SK-N-SH (cell line): ENCODE results near the gene CYREN. TPM values are rescaled to one million over a fixed set of nuclear protein-coding genes. Genes with fewer than 3 reads are reported as not detected.

Experiments
- CTCF ChIA-PET: fragments of 300-600, 350-600 bp; formaldehyde crosslinking; extraction: SDS; loops from one replicate; lab custom pipeline; 2021; lab: Yijun Ruan, JAX
- POLR2A ChIA-PET: fragments of 350-600 bp; sonication (Branson Sonifier 250); formaldehyde crosslinking; extraction: SDS; loops from one replicate; lab custom pipeline; 2020; ENCODE audit warnings: antibody characterized with exemption, inconsistent platforms; lab: Yijun Ruan, JAX
- DNase-seq: peaks from one replicate; pipeline ENCODE4 v3.0.0; 2012
- H2AFZ ChIP-seq: fragments of 200-600 bp; sonication (generic); 2 replicates; pipeline ENCODE4 v1.8.1; 2016; ENCODE audit warnings: antibody characterized with exemption, mild to moderate bottlenecking, low read depth
- H3F3A ChIP-seq: fragments of 200-600 bp; sonication (generic); replicated peaks from 2 replicates; pipeline ENCODE3; 2016; ENCODE audit warnings: antibody characterized with exemption, mild to moderate bottlenecking; ENCODE audit not compliant: insufficient read depth
- H3K27ac ChIP-seq, 2 experiments: fragments of 200-500 bp in 1 of 2; fragments of 200-600 bp in 1 of 2; sonication (Bioruptor generic) in 1 of 2; sonication (generic), shearing (Covaris generic) in 1 of 2; 2 replicates each; pipeline versions ENCODE4 v1.5.1 to v1.6.1; 2014 to 2016; ENCODE audit warnings: low read depth in 2 of 2, inconsistent platforms in 1 of 2, low read length in 1 of 2, mild to moderate bottlenecking in 1 of 2, mixed read lengths in 1 of 2
- H3K27me3 ChIP-seq: fragments of 200-600 bp; sonication (generic), shearing (Covaris generic); 2 replicates; pipeline ENCODE4 v1.6.1; 2016; ENCODE audit warnings: mixed run types; ENCODE audit not compliant: insufficient read depth
- H3K36me3 ChIP-seq, 2 experiments: fragments of 200-500 bp in 1 of 2; fragments of 200-600 bp in 1 of 2; sonication (Bioruptor generic) in 1 of 2; sonication (generic) in 1 of 2; replicated peaks in 1 of 2; 2 replicates each; pipeline versions ENCODE3 to v1.5.1; 2014 to 2016; ENCODE audit warnings: low read length in 1 of 2, mild to moderate bottlenecking in 1 of 2; ENCODE audit not compliant: insufficient read depth in 2 of 2, control insufficient read depth in 1 of 2
- H3K4me1 ChIP-seq, 2 experiments: fragments of 200-500 bp in 1 of 2; fragments of 200-600 bp in 1 of 2; sonication (Bioruptor generic) in 1 of 2; sonication (generic), shearing (Covaris generic) in 1 of 2; 2 replicates each; pipeline versions ENCODE4 v1.5.1 to v1.6.1; 2014 to 2016; ENCODE audit warnings: low read depth in 1 of 2, low read length in 1 of 2, mixed run types in 1 of 2; ENCODE audit not compliant: insufficient read depth in 2 of 2, control insufficient read depth in 1 of 2
- H3K4me2 ChIP-seq: fragments of 200-600 bp; sonication (generic), shearing (Covaris generic); 2 replicates; pipeline ENCODE4 v1.6.1; 2017; ENCODE audit warnings: mixed run types
- H3K4me3 ChIP-seq, 2 experiments: fragments of 200-500 bp in 1 of 2; fragments of 200-600 bp in 1 of 2; sonication (Bioruptor generic) in 1 of 2; sonication (generic), shearing (Covaris generic) in 1 of 2; 2 replicates each; pipeline versions ENCODE4 v1.5.1 to v1.8.1; 2014 to 2016; ENCODE audit warnings: low read depth in 2 of 2, inconsistent platforms in 1 of 2, low read length in 1 of 2, mild to moderate bottlenecking in 1 of 2, mixed read lengths in 1 of 2, moderate library complexity in 1 of 2
- H3K79me2 ChIP-seq: fragments of 200-600 bp; sonication (generic); 2 replicates; pipeline ENCODE4 v1.8.1; 2017; ENCODE audit warnings: mild to moderate bottlenecking; ENCODE audit not compliant: insufficient read depth
- H3K9ac ChIP-seq: fragments of 200-600 bp; sonication (generic); 2 replicates; pipeline ENCODE4 v1.6.1; 2017; ENCODE audit warnings: mixed run types
- H3K9me2 ChIP-seq: fragments of 200-600 bp; sonication (generic); 2 replicates; pipeline ENCODE4 v1.6.1; 2017; ENCODE audit warnings: mixed run types
- H3K9me3 ChIP-seq: fragments of 200-600 bp; sonication (generic); 2 replicates; pipeline ENCODE4 v1.6.1; 2017; ENCODE audit warnings: mixed run types, mild to moderate bottlenecking, moderate library complexity
- H4K20me1 ChIP-seq: fragments of 200-600 bp; sonication (generic); 2 replicates; pipeline ENCODE4 v1.6.1; 2017; ENCODE audit warnings: mild to moderate bottlenecking, mixed run types; ENCODE audit not compliant: insufficient read depth
- CHD2 ChIP-seq: fragments of 150-350 bp; IDR thresholded peaks from 2 replicates; pipeline ENCODE4 v1.6.1; 2018; ENCODE audit warnings: low read length; ENCODE audit not compliant: partially characterized antibody
- ELF1 ChIP-seq: IDR thresholded peaks from 2 replicates; pipeline ENCODE4 v1.4.0; 2012
- EP300 ChIP-seq, 2 experiments: IDR thresholded peaks; 2 replicates each; pipeline versions ENCODE4 v1.4.0 to v1.6.1; 2012; ENCODE audit warnings: borderline replicate concordance in 1 of 2, low read depth in 1 of 2, low read length in 1 of 2
- FOXJ3 ChIP-seq: sonication (generic); formaldehyde crosslinking; IDR thresholded peaks from 2 replicates; pipeline ENCODE4 v1.5.1; 2020; ENCODE audit warnings: mild to moderate bottlenecking, missing genetic modification reagents
- GATA2 ChIP-seq: sonication (generic); formaldehyde crosslinking; IDR thresholded peaks from 2 replicates; pipeline ENCODE4 v1.5.0; 2020; ENCODE audit warnings: mild to moderate bottlenecking, missing genetic modification reagents
- NFIC ChIP-seq: IDR thresholded peaks from 2 replicates; pipeline ENCODE4 v1.4.0; 2012; ENCODE audit warnings: borderline replicate concordance
- NRF1 ChIP-seq: IDR thresholded peaks from 2 replicates; pipeline ENCODE4 v1.6.1; 2012; ENCODE audit warnings: low read depth, mild to moderate bottlenecking, low read length
- RAD21 ChIP-seq: IDR thresholded peaks from 2 replicates; pipeline ENCODE4 v1.6.1; 2012; ENCODE audit warnings: mild to moderate bottlenecking, low read length
- RCOR1 ChIP-seq: fragments of 150-350 bp; IDR thresholded peaks from 2 replicates; pipeline ENCODE4 v1.6.1; 2017; ENCODE audit warnings: antibody characterized with exemption, low read length
- REST ChIP-seq: IDR thresholded peaks from 2 replicates; pipeline ENCODE4 v1.6.1; 2012; ENCODE audit warnings: mild to moderate bottlenecking, low read depth, low read length, moderate library complexity
- RFX5 ChIP-seq: IDR thresholded peaks from 2 replicates; pipeline ENCODE4 v1.6.1; 2012; ENCODE audit warnings: mild to moderate bottlenecking, improper control_type of control experiment, low read length
- SIN3A ChIP-seq: IDR thresholded peaks from 2 replicates; pipeline ENCODE4 v1.6.1; 2012; ENCODE audit warnings: low read depth, mild to moderate bottlenecking, low read length, moderate library complexity, borderline replicate concordance
- SMC3 ChIP-seq: IDR thresholded peaks from 2 replicates; pipeline ENCODE4 v1.6.1; 2012; ENCODE audit warnings: low read depth, low read length, improper control_type of control experiment
- TCF12 ChIP-seq: IDR thresholded peaks from 2 replicates; pipeline ENCODE4 v1.4.0; 2012
- YY1 ChIP-seq: IDR thresholded peaks from 2 replicates; pipeline ENCODE4 v1.4.0; 2012; ENCODE audit warnings: low read depth, mild to moderate bottlenecking
- WGBS: methylation state at CpG from one replicate; pipeline ENCODE4 v1.1.6; 2017; ENCODE audit warnings: low lambda C conversion rate; 5-methylcytosine and 5-hydroxymethylcytosine counted together
- polyA plus RNA-seq, 3 experiments: library from polyadenylated mRNA; depleted of rRNA; stranded (reverse); fragments of >200 nt; gene quantifications; 2 replicates each; pipeline ENCODE4 v1.2.3, GENCODE V29; 2012
- TF ChIP-seq, protein P1 (sequence below): IDR thresholded peaks from 2 replicates; pipeline ENCODE4 v1.4.0; 2012; ENCODE audit warnings: low read depth

CYREN gene
- polyA plus RNA-seq, 1 of the 3 experiments (the other 2 are of a cell fraction): 53.4 TPM

GRCh38 chr7:135186261-135186540, 15.7 kb upstream of the CYREN start:
- Histone ChIP-seq H3K9me2 (no peaks in the 10 kb centered on the region), H3F3A (no peaks in the 10 kb centered on the region), H3K36me3 (peaks cover 14 to 46% of the 10 kb centered on the region in 2 experiments), H4K20me1 (no peaks in the 10 kb centered on the region), H3K27me3 (no peaks in the 10 kb centered on the region), H3K4me1 (peaks cover 0 to 10% of the 10 kb centered on the region in 2 experiments; a peak in 2 of 4 replicates), H3K27ac (no peak overlapping the region), H2AFZ (no peak overlapping the region), H3K4me3 (no peak overlapping the region), H3K79me2 (no peaks in the 10 kb centered on the region), H3K4me2 (no peak overlapping the region), H3K9me3 (peaks cover 14% of the 10 kb centered on the region), H3K9ac (no peak overlapping the region)
- POLR2A ChIA-PET: no interaction called here
- DNase-seq: no peak
- CTCF ChIA-PET: interaction anchor here (0.6 to 1.2 kb wide), 2 partner anchors 15 to 539 kb away, joined by 3 to 5 read pairs; partner anchors contain the start of genes BPGM and CYREN
- 100% methylated on average over 3 of the region's 3 CpGs for WGBS
- TF ChIP-seq GATA2 (CRISPR knock-in tag) (no peak), SIN3A (no peak), RAD21 (no peak), REST (no peak), TCF12 (no peak), FOXJ3 (CRISPR knock-in tag) (no peak), NFIC (no peak), ELF1 (no peak), CHD2 (no peak), EP300 (IDR thresholded peaks at IDR 0.05; ENCODE audit: borderline replicate concordance in 1 of 2, low read depth in 1 of 2, low read length in 1 of 2) (no peak), SMC3 (no peak), YY1 (no peak), RFX5 (no peak), NRF1 (no peak), RCOR1 (no peak)
- TF ChIP-seq, protein P1, sequence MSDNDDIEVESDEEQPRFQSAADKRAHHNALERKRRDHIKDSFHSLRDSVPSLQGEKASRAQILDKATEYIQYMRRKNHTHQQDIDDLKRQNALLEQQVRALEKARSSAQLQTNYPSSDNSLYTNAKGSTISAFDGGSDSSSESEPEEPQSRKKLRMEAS: no peak
